NCI-H2081 treated with DMSO at 0.1 percent for 48 hours (cell line): ENCODE data around the gene SPRING1.
"Not testable (repeated sequence)": the region's sequence is repeated elsewhere in the genome, so short reads cannot be mapped to it uniquely, and the experiment has no call there.

Experiments
- DNase-seq: peaks from one replicate; lab custom pipeline; 2025; lab: John Stamatoyannopoulos, UW

SPRING1 gene, protein sequence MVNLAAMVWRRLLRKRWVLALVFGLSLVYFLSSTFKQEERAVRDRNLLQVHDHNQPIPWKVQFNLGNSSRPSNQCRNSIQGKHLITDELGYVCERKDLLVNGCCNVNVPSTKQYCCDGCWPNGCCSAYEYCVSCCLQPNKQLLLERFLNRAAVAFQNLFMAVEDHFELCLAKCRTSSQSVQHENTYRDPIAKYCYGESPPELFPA

GRCh38 chr12:116737774-116738657 is at the start of gene SPRING1, which contains the start of gene RNFT2:
Gene SPRING1 (minus strand): TSS chr12:116738069. CDS start chr12:116737900, 169 bp downstream.
Gene RNFT2 (plus strand): TSS chr12:116738315. CDS start chr12:116740498, 2,183 bp downstream.
- DNase-seq, result peak; percentile 93

- no peak for DNase-seq
Observed at GRCh38 chr12:116784238-116784612, 46.4 kb upstream of the SPRING1 start.

DNA sequence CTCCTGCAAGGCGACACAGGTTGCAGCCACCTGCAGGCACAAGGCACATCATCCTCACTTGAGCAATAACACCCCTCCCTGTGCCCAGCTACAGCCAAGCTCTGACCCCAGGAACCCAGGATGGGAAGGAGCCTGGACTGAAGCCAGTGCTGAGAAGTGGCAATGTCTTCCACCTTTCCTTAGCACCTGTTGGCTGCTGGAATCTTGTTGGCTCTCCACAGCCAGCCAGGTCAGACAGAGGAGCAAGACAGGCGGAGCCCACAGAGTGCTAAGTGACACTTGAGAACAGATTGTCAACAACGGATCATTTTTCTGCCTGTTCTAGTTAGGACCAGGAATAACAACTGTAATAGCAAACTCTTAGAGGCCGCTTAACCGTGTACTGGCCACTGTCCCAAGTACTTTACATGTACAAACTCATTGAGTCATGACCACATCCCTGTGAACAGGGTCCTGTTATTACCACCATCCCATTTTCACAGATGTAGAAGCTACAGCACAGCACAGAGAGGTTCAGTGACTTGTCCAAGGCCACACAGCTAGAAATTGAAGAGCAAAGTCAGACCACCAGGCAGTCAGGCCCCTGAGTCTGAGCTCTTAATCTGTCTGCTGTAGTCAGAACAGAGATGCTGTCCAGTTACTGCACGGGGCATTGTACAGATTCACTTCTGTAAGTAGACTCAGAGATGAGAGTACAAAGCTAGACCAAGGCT is 45.8 kb upstream of the SPRING1 start:
- DNase-seq, result no peak

GRCh38 chr12:116780942-116781341 is 43.1 kb upstream of the SPRING1 start:
- DNase-seq, result no peak

DNA sequence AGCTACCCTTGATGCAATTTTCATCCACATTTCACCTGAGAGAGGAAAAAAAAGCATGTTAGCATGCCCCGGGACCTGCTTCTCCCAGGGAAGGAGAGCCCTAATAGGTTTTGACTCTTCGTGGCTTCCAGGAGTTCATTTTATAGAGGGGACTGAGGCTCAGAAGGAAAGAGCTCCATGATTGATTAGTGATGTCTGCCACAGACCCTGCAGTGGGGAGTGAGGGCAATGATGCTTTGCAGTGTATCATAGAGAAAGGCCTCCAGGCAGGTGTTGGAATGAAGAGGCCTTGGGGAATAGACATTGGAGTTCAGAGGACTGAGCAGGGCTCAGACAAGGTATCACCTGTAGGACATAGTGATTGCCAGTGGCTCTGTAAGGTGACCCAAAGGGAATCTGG is 41.7 kb upstream of the SPRING1 start:
- DNase-seq, result no peak

DNA sequence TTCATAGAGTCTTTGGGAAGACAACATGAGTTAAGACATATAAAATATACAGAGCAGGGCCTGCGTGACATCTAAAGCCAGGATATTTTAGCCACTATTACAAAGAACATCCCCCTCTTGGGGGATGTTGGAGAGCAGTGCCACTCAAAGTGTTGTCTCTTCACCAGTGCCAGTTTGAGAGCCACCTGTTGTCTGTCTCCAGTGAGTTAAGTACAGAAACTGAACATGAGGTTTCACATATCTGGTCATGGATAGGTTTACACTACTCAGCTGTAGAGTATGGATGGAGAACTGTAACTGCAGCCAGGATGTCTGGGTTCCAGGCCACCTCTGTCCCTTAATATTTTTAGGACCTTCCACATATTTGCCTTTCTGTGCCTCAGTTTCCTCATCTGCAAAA is 39.4 kb upstream of the SPRING1 start:
- DNase-seq, result no peak

- DNase-seq, result no peak
Observed at GRCh38 chr12:116774020-116774419, 36.2 kb upstream of the SPRING1 start.

DNA sequence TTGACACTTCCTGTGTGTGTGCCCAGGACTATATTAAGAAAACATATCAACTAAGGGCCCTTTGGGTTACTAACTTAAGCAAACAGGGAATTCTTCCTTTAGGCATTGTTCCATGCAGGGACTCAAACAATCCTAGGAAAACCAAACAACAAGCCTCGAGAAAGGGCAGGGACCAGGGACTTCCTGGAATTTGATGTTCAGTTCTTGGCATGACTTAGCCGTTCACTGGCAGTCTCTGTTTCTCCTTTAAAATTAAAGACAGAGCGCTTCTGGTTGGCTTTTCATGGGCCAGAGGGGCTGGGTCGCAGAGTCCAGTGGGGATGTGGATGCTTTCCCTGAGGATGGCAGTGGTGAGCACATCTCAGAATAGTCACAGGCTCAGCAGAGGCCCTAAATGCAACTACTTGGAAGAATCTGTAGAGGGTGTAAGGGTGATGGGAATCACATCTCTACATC is 35.4 kb upstream of the SPRING1 start:
- no peak for DNase-seq

GRCh38 chr12:116771651-116772050 is 33.8 kb upstream of the SPRING1 start:
- no peak for DNase-seq

- DNase-seq, result no peak
Observed at GRCh38 chr12:116766746-116767145, 28.9 kb upstream of the SPRING1 start.

DNA sequence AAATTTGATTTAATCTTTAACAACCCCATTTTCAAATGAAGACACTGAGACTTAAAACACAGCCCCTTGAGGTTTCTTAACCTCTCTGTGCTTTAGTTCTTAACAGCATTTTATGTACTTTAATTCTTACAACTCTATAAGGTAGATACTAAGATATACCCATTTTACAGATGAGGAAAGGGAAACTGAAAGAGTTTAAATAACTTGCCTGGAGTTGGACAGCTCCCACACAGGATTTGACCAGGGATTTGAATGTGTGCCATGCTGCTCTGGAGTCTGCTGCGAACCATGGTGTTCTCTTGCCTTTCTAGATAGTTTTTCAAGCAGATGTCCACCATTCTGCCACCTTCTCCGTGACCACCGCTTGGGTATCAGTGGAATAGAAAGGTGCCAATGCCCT is 28.4 kb upstream of the SPRING1 start:
- DNase-seq, result no peak

- DNase-seq, result no peak
Observed at GRCh38 chr12:116765271-116765670, 27.4 kb upstream of the SPRING1 start.

GRCh38 chr12:116761499-116761898 is 23.6 kb upstream of the SPRING1 start:
- DNase-seq, result no peak

DNA sequence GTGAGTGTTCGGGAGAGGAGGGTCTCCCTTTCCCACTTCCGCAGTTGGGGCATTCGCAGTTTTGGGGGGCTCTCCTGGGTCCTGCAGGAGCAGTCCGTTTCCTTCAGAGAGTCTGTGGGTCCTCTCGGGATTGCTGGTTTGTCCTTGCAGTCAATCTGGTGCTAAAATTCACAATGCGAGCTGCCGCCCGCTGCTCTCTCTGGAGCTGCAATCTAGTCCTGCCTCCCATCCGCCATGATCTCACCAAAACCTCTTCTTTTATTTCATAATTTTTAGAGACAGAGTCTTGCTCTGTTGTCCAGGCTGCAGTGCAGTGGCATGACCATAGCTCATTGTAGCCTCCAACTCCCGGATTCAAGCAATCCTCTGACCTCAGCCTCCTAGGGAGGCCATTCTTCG is 22.8 kb upstream of the SPRING1 start:
- no peak for DNase-seq

GRCh38 chr12:116759783-116760621 is 22.1 kb upstream of the SPRING1 start:
- no peak for DNase-seq

DNA sequence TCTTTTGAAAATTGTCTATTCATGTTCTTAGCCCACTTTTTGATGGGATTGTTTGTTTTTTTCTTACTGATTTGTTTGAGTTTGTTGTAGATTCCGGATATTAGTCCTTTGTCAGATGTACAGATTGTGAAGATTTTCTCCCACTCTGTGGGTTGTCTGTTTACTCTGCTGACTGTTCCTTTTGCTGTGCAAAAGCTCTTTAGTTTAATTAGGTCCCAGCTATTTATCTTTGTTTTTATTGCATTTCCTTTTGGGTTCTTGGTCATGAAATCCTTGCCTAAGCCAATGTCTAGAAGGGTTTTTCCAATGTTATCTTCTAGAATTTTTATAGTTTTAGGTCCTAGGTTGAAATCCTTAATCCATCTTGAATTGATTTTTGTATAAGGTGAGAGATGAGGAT is 16.9 kb upstream of the SPRING1 start:
- DNase-seq, result not testable (repeated sequence)

- not testable (repeated sequence) for DNase-seq
Observed at GRCh38 chr12:116754097-116754496, 16.2 kb upstream of the SPRING1 start.

- no peak for DNase-seq
Observed at GRCh38 chr12:116750298-116750697, 12.4 kb upstream of the SPRING1 start.

DNA sequence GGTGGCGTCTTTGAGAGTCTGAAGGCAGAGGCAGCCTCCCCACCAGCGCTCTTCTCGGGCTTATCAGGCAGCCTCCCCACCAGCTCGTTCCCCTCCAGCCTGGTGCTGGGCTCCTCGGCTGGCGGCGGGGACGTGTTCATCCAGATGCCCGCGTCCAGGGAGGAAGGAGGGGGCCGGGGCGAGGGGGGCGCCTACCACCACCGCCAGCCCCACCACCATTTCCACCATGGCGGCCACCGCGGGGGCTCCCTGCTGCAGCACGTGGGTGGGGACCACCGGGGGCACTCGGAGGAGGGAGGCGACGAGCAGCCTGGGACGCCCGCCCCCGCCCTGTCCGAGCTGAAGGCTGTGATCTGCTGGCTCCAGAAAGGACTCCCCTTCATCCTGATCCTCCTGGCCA is 12.0 kb upstream of the SPRING1 start:
- no peak for DNase-seq

- no peak for DNase-seq
Observed at GRCh38 chr12:116745554-116745953, 7.7 kb upstream of the SPRING1 start.

DNA sequence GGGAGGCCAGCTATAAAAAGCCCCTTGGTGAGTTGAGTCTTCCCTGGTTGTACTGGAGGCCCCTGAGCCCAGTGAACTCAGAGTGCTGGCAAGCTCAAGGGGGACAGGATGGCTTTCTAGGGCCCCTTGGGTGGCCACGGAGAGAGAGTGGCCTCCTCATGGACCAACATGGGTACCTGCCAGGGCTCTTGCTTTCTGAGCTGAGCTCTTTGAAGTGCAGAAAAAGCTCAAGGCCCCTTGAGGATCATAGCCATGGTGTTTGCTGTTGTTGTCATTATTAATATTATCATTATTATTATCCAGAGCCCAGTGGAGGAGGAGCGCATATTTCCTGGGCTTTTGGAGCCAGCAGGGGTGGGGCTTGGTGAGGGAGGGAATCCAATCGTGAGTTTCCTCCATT is 6.9 kb upstream of the SPRING1 start:
- DNase-seq, result no peak

DNA sequence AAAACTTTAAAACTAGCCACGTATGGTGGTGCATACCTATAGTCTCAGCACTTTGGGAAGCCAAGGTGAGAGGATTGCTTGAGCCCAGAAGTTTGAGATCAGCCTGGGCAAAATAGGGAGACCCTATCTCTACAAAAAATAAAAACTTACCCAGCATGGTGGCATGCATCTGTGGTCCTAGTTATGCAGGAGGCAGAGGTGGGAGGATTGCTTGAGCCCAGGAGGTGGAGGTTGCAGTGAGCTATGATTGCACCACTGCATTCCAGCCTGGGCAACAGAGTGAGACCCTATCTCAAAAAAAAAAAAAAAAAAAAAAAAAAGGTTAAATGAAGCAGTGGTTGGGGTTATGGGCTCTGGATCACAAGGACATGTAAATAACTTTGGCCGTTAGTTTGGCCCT is 4.9 kb upstream of the SPRING1 start:
- not testable (repeated sequence) for DNase-seq
